OCI-LY7 (cell line): ENCODE results near the gene GNB1L. TPM values are rescaled to one million over a fixed set of nuclear protein-coding genes. Genes with fewer than 3 reads are reported as not detected.

Source experiments
- BruUV-seq: library from RNA; stranded (reverse); fragments of 400-500 nt; replicated peaks from 2 replicates; lab custom pipeline; 2021; lab: Mats Ljungman, UMichigan
- CTCF ChIA-PET: fragments of 300-600 bp; sonication (Branson Sonifier 250); formaldehyde crosslinking; loops from one replicate; lab custom pipeline; 2022; ENCODE audit warnings: antibody characterized with exemption; ENCODE audit not compliant: unreplicated experiment; lab: Charles Lee
- POLR2A ChIA-PET: fragments of 300-600 bp; sonication (Branson Sonifier 250); formaldehyde crosslinking; loops from one replicate; lab custom pipeline; 2022; ENCODE audit warnings: antibody characterized with exemption; lab: Charles Lee
- DNase-seq: peaks from one replicate; pipeline ENCODE4 v3.0.0-alpha.2; 2015; ENCODE audit warnings: low spot score
- H2AFZ ChIP-seq: fragments of 200-600 bp; sonication (generic), shearing (Covaris generic); 2 replicates; pipeline ENCODE4 v1.6.1; 2014; ENCODE audit warnings: mild to moderate bottlenecking, antibody characterized with exemption, low read length, moderate library complexity
- H3K27ac ChIP-seq: fragments of 200-600 bp; sonication (generic); 2 replicates; pipeline ENCODE4 v1.5.1; 2014; ENCODE audit warnings: mixed run types, low read depth, mild to moderate bottlenecking, moderate library complexity, low read length, inconsistent platforms; ENCODE audit not compliant: poor library complexity, severe bottlenecking
- H3K36me3 ChIP-seq: fragments of 200-600 bp; sonication (generic); 2 replicates; pipeline ENCODE4 v1.6.1; 2014; ENCODE audit warnings: mild to moderate bottlenecking, antibody characterized with exemption, low read length, moderate library complexity, mixed read lengths; ENCODE audit not compliant: insufficient read depth
- H3K4me1 ChIP-seq: fragments of 200-600 bp; sonication (generic); 2 replicates; pipeline ENCODE4 v1.5.1; 2014; ENCODE audit warnings: mild to moderate bottlenecking, low read length; ENCODE audit not compliant: insufficient read depth, poor library complexity, severe bottlenecking
- H3K4me2 ChIP-seq: fragments of 200-600 bp; sonication (generic); 2 replicates; pipeline ENCODE4 v1.6.1; 2014; ENCODE audit warnings: mild to moderate bottlenecking, low read length
- H3K4me3 ChIP-seq: fragments of 200-600 bp; sonication (generic); 2 replicates; pipeline ENCODE4 v1.5.1; 2014; ENCODE audit warnings: mild to moderate bottlenecking, low read depth, low read length; ENCODE audit not compliant: poor library complexity, severe bottlenecking
- H3K79me2 ChIP-seq: fragments of 200-600 bp; sonication (generic); 2 replicates; pipeline ENCODE4 v1.6.1; 2016; ENCODE audit warnings: low read depth, mild to moderate bottlenecking, low read length, moderate library complexity, mixed read lengths; ENCODE audit not compliant: insufficient read depth
- H3K9me2 ChIP-seq: fragments of 200-600 bp; sonication (generic); 2 replicates; pipeline ENCODE4 v1.6.1; 2016; ENCODE audit warnings: mild to moderate bottlenecking, low read length, mixed read lengths; ENCODE audit not compliant: insufficient read depth
- H3K9me3 ChIP-seq: fragments of 200-600 bp; sonication (generic); 2 replicates; pipeline ENCODE4 v1.6.1; 2014; ENCODE audit warnings: mild to moderate bottlenecking, mixed run types, low read length, mixed read lengths
- H4K20me1 ChIP-seq: fragments of 200-600 bp; sonication (generic); 2 replicates; pipeline ENCODE4 v1.6.1; 2014; ENCODE audit warnings: mild to moderate bottlenecking, antibody characterized with exemption, low read length, moderate library complexity, mixed read lengths; ENCODE audit not compliant: insufficient read depth
- CTCF ChIP-seq: fragments of 200-600 bp; sonication (generic); conservative IDR thresholded peaks from 2 replicates; pipeline ENCODE4 v1.5.1; 2014; ENCODE audit warnings: mild to moderate bottlenecking, antibody characterized with exemption, low read length, moderate library complexity, mixed read lengths
- EZH2phosphoT487 ChIP-seq: fragments of 200-600 bp; sonication (generic); IDR thresholded peaks from 2 replicates; pipeline ENCODE4 v1.6.1; 2018; ENCODE audit warnings: low read depth, borderline replicate concordance, mild to moderate bottlenecking, mixed run types, antibody characterized with exemption, low read length, moderate library complexity, mixed read lengths
- intact Hi-C: fragments of 100-400 bp; cut with micrococcal nuclease; formaldehyde crosslinking; loops from one replicate; pipeline ENCODE4 v1.10.0; 2022; ENCODE audit not compliant: unreplicated experiment
- total RNA-seq, 2 experiments: library from RNA; depleted of rRNA in 1 of 2; stranded (reverse); fragments of >200 nt in 1 of 2; shearing (Covaris generic) in 1 of 2; gene quantifications; 2 replicates each; pipeline ENCODE4 v1.2.3, GENCODE V29; 2014 to 2022

Gene GNB1L
- total RNA-seq, 2 experiments from 2014 or later: 13.1 to 26.7 TPM

- no peak overlapping the region for H2AFZ ChIP-seq
Observed at GRCh38 chr22:19824212-19824925, 30.3 kb downstream of the GNB1L start.

GRCh38 chr22:19823902-19824211 lies 30.8 kb downstream of the GNB1L start:
- H3K27ac ChIP-seq: no peak overlapping the region
- no peak for DNase-seq
- no peaks in the 10 kb centered on the region for H4K20me1 ChIP-seq
- POLR2A ChIA-PET: interaction anchor here (1.4 kb wide), 1 partner anchor 9 kb away, joined by 3 read pairs; no protein-coding TSS in a partner anchor
- no peaks in the 10 kb centered on the region for H3K9me3 ChIP-seq
- H3K36me3 ChIP-seq: peaks cover 4% of the 10 kb centered on the region; the same call in 1 of the 2 replicates
- no peaks in the 10 kb centered on the region for H3K79me2 ChIP-seq
- H3K4me2 ChIP-seq: no peak overlapping the region
- intact Hi-C loops: no loop called here
- TF ChIP-seq EZH2phosphoT487 (no peak), CTCF (no peak)
- CTCF ChIA-PET: no interaction called here
- no TSS peak for BruUV-seq
- no peak overlapping the region for H2AFZ ChIP-seq
- no peaks in the 10 kb centered on the region for H3K9me2 ChIP-seq
- no peak overlapping the region for H3K4me3 ChIP-seq
- H3K4me1 ChIP-seq: no peaks in the 10 kb centered on the region

More at GRCh38 chr22:19824212-19824925, 30.3 kb downstream of the GNB1L start:
- no peak for DNase-seq
- H3K27ac ChIP-seq: no peak overlapping the region
- H3K4me1 ChIP-seq: no peaks in the 10 kb centered on the region
- no peaks in the 10 kb centered on the region for H4K20me1 ChIP-seq
- no peaks in the 10 kb centered on the region for H3K9me2 ChIP-seq
- H3K36me3 ChIP-seq: peaks cover 4% of the 10 kb centered on the region; the same call in 1 of the 2 replicates
- BruUV-seq: no TSS peak
- no peaks in the 10 kb centered on the region for H3K79me2 ChIP-seq
- H3K9me3 ChIP-seq: no peaks in the 10 kb centered on the region
- CTCF ChIA-PET: no interaction called here
- H3K4me3 ChIP-seq: no peak overlapping the region
- POLR2A ChIA-PET: interaction anchor here (1.4 kb wide), 1 partner anchor 8 kb away, joined by 3 read pairs; no protein-coding TSS in a partner anchor
- TF ChIP-seq EZH2phosphoT487 (no peak), CTCF (no peak)
- intact Hi-C loops: no loop called here
- no peak overlapping the region for H3K4me2 ChIP-seq

- Histone ChIP-seq H3K36me3 (peaks cover 4% of the 10 kb centered on the region; the same call in 1 of the 2 replicates), H3K9me3 (no peaks in the 10 kb centered on the region), H3K27ac (no peak overlapping the region), H4K20me1 (no peaks in the 10 kb centered on the region), H3K79me2 (no peaks in the 10 kb centered on the region), H2AFZ (no peak overlapping the region), H3K4me2 (no peak overlapping the region), H3K4me1 (no peaks in the 10 kb centered on the region), H3K9me2 (no peaks in the 10 kb centered on the region), H3K4me3 (no peak overlapping the region)
- DNase-seq: no peak
- ChIA-PET CTCF (no interaction called here), POLR2A (interaction anchor here (1.4 kb wide), 1 partner anchor 9 kb away, joined by 3 read pairs; no protein-coding TSS in a partner anchor)
- BruUV-seq: no TSS peak
- TF ChIP-seq EZH2phosphoT487 (no peak), CTCF (no peak)
- intact Hi-C loops: no loop called here
Observed at GRCh38 chr22:19823191-19823901, 31.3 kb downstream of the GNB1L start.
